Endothelial cell of umbilical vein (primary cell): ENCODE data around the gene BCAS4.

Experiments used
- CTCF ChIP-seq, 2 donors: IDR thresholded peaks; 1 replicate in 1 of 2; 2 replicates in 1 of 2; pipeline ENCODE4 v1.5.1; 2011; ENCODE audit warnings: low read length in 2 of 2, mild to moderate bottlenecking in 2 of 2, moderate library complexity in 2 of 2, control low read depth in 1 of 2, inconsistent platforms in 1 of 2, low read depth in 1 of 2; ENCODE audit not compliant: insufficient read depth in 1 of 2; ENCODE audit errors: extremely low read depth in 1 of 2
- EZH2 ChIP-seq: IDR thresholded peaks from 2 replicates; pipeline ENCODE4 v1.6.1; 2012; ENCODE audit warnings: borderline replicate concordance, low read depth, mild to moderate bottlenecking, moderate library complexity, low read length, inconsistent platforms; ENCODE audit not compliant: severe bottlenecking
- JUN ChIP-seq: IDR thresholded peaks from 2 replicates; pipeline ENCODE4 v1.6.1; 2011; ENCODE audit warnings: borderline replicate concordance, low read depth; ENCODE audit not compliant: insufficient read length, insufficient read depth

- TF ChIP-seq CTCF (IDR thresholded peaks at IDR 0.05; ENCODE audit: extremely low read depth in 1 of 2, insufficient read depth in 1 of 2, low read depth in 1 of 2, low read length in 2 of 2), result no peak
- TF ChIP-seq EZH2, result no peak
- no peak for TF ChIP-seq JUN
Measured at GRCh38 chr20:50874758-50875665, 80.2 kb downstream of the BCAS4 start.
